Activated T-helper 2 cell treated with anti-CD3 and anti-CD28 coated beads, Interferon-gamma antibody, Interleukin-2, Interleukin-4, amounts not matched to agents 10 μg/mL and 5 μg/mL and 100 μg/mL, durations not matched to agents 14 hours and 24 hours and 36 hours (primary cell): ENCODE data around the gene SOWAHC. TPM values are rescaled to one million over a fixed set of nuclear protein-coding genes. Genes with fewer than 3 reads are reported as not detected.
A peak's percentile ranks its signal among the peaks of the same experiment; 100 is the strongest.

Experiments
- DNase-seq: peaks from one replicate; pipeline ENCODE4 v3.0.0; 2021; ENCODE audit warnings: low spot score
- H3K27ac Mint-ChIP-seq: one replicate; pipeline ENCODE4 v1.8.0; 2021; ENCODE audit warnings: mixed read lengths
- H3K27me3 Mint-ChIP-seq: one replicate; pipeline ENCODE4 v1.8.0; 2021; ENCODE audit warnings: low read depth, mixed read lengths
- H3K36me3 Mint-ChIP-seq: one replicate; pipeline ENCODE4 v1.8.0; 2021; ENCODE audit warnings: low read depth, mixed read lengths
- H3K4me1 Mint-ChIP-seq: one replicate; pipeline ENCODE4 v1.8.0; 2021; ENCODE audit warnings: low read depth, mixed read lengths
- H3K4me3 Mint-ChIP-seq: one replicate; pipeline ENCODE4 v1.8.0; 2021; ENCODE audit warnings: low read depth, mild to moderate bottlenecking, moderate library complexity, mixed read lengths
- H3K9me3 Mint-ChIP-seq: one replicate; pipeline ENCODE4 v1.8.0; 2021; ENCODE audit warnings: mixed read lengths
- intact Hi-C: fragments of 100-400 bp; cut with micrococcal nuclease; formaldehyde crosslinking; loops from one replicate; pipeline ENCODE4 v1.15.1; 2023
- total RNA-seq: library from RNA; stranded (reverse); gene quantifications from 2 replicates; pipeline ENCODE4 v1.2.3, GENCODE V29; 2022

The SOWAHC gene
- total RNA-seq, 1 donor from 2014 or later = 1.7 TPM

DNA sequence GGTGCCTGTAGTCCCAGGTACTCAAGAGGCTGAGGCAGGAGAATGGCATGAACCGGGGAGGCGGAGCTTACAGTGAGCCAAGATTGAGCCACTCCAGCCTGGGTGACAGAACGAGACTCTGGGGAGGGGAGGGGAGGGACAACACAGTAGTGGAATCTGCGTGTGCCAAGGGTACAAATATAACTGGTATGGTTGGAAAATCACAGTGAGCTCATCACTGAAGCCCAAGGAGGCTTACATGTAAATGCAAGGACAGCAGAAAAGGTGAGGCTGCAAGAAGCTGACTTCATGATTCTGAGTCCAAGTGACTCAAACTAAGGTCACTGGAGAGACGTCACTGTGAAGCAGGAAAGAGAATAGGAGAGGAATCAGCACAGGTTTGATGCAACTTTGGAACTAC is 9.6 kb upstream of the SOWAHC start:
- Mint-ChIP-seq H3K36me3 (no peaks in the 10 kb centered on the region), H3K27ac (no peak overlapping the region), H3K27me3 (peaks cover 41% of the 10 kb centered on the region), H3K4me1 (peaks cover 4% of the 10 kb centered on the region), H3K4me3 (no peak overlapping the region), H3K9me3 (no peaks in the 10 kb centered on the region)
- no peak for DNase-seq
- intact Hi-C loops = no loop called here

DNA sequence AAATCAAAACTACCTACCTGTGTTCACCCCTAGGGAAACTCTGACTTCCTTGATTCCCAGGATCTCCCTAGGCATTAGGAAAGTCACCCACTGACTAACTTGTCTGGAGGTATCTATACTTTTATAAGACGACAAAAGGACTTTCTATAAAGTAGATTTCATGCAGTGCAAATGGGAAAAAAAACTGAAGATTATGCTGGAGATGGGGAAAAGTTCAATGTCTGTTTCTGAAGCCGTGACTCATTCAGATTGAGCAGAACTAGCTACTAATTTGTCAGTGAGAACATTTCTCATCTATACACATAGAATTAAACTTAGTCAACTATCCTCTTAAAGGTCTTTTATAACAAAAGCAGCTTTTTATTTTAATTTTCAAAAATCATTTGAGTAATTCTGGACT is 6.4 kb upstream of the SOWAHC start:
- Mint-ChIP-seq H3K4me1 (peaks cover 7% of the 10 kb centered on the region), H3K27ac (no peak overlapping the region), H3K27me3 (peaks cover 59% of the 10 kb centered on the region), H3K4me3 (no peak overlapping the region), H3K9me3 (no peaks in the 10 kb centered on the region), H3K36me3 (no peaks in the 10 kb centered on the region)
- DNase-seq = no peak
- intact Hi-C loops = no loop called here

DNA sequence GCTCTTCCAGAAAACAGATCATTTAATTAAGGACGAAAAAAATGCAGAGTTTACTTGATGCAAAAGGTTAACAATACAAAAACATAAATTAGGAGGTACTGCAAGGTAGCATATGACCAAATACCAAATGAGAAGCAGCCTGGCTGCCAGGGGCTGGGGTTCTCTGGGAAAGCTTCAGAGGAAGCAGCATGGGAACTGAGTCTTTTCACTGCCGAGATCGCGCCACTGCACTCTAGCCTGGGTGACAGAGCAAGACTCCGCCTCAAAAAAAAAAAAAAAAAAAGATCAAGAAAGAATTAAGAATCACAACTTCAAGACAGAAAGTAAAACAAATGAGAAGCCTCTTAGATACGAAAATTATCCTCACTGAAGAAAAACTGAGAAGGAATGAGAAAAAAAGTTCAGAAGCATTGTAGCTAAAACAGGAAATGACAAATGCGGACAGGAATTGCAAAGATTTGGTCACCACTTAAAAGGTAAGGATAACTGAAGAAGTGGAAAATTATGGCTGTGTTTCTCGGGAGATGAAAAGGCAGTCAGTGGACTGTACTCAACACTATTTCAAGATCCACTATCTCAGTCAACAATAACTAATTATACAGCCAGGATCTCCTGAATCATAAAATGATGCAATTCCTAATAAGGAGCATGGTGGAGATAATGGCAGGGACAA is 4.7 kb upstream of the SOWAHC start:
- intact Hi-C loops = loop anchor here (5.0 to 10.0 kb wide), 2 partner anchors 65 to 1077 kb away; partner anchors contain the start of gene LIMS1
- Mint-ChIP-seq H3K9me3 (no peaks in the 10 kb centered on the region), H3K27ac (no peak overlapping the region), H3K36me3 (peaks cover 3% of the 10 kb centered on the region), H3K27me3 (peaks cover 67% of the 10 kb centered on the region), H3K4me3 (no peak overlapping the region), H3K4me1 (peaks cover 13% of the 10 kb centered on the region)
- DNase-seq = no peak

DNA sequence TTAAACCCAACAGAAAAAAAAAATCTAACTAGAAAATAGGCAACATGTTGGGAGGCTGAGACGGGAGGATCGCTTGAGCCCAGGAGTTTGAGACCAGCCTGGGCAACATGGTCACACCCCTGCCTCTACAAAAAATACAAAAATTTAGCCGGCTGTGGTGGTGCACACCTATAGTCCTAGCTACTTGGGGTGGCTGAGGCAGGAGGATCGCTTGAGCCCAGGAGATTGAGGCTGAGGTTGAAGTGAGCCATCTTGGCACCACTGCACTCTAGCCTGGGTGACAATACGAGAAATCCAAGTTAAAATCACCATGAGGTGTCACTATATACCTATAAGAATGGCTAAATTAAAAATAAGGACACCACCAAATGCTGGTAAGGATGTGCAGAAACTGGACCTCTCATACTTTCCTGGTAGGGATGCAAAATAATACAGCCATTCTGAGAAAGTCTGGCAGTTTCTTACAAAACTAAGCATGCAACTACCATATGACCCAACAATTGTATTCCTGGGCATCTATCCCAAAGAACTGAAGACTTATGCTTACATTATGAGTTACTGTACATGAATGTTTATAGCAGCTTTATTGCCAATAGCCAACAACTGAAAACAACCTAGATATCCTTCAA is 2.6 kb upstream of the SOWAHC start:
- Mint-ChIP-seq H3K27ac (no peak overlapping the region), H3K27me3 (peaks cover 75% of the 10 kb centered on the region), H3K36me3 (peaks cover 3% of the 10 kb centered on the region), H3K4me3 (no peak overlapping the region), H3K4me1 (peaks cover 13% of the 10 kb centered on the region), H3K9me3 (no peaks in the 10 kb centered on the region)
- intact Hi-C loops = loop anchor here (5.0 to 10.0 kb wide), 2 partner anchors 67 to 1079 kb away; partner anchors contain the start of gene LIMS1
- no peak for DNase-seq

DNA sequence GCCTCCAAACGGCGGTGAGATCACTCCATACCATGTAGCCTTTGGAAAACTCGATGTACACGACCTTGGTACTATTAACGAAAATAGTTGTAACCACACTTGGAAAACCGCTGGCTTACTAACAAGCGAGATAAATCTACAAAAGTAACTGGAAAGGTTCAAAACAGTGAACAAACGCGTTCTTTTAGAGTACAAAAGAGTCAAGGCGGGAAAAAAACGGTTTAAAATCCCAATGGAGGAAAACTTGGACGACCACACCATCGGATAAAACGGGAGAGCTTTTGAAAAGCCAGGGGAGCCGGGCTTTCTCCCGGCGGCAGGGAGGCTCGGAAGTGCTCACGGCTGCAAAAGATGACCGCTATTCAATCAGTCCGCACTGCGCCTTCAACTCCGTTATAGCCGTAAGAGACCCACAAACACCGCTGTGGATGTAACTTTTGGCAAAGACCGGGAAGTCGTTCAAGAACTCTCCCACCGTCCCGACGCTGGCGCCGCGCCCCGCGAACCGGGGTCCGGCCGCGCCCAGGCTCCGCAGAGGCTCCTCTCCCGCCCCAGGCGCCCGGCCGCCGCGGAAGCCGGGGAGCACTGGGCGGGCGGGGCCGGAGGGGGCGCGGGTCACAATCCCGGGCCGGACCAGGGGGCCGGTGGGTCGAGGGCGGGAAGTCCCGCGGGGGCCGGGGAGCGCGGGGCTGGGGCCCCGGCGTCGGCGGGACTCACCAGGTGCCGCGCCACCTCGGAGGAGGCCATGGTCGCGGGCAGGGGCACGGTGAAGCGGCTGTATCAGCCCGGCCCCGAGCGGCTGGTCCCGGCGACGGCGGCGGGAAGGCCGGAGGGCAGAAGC is 863 bp upstream of the SOWAHC start:
- Mint-ChIP-seq H3K4me1 (peaks cover 13% of the 10 kb centered on the region), H3K36me3 (peaks cover 3% of the 10 kb centered on the region), H3K27me3 (peaks cover 71% of the 10 kb centered on the region), H3K4me3 (peak overlapping the region; percentile 79), H3K9me3 (no peaks in the 10 kb centered on the region), H3K27ac (peak overlapping the region; percentile 30)
- DNase-seq = no peak
- intact Hi-C loops = loop anchor here (5.0 to 10.0 kb wide), 2 partner anchors 68 to 1081 kb away; partner anchors contain the start of gene LIMS1

DNA sequence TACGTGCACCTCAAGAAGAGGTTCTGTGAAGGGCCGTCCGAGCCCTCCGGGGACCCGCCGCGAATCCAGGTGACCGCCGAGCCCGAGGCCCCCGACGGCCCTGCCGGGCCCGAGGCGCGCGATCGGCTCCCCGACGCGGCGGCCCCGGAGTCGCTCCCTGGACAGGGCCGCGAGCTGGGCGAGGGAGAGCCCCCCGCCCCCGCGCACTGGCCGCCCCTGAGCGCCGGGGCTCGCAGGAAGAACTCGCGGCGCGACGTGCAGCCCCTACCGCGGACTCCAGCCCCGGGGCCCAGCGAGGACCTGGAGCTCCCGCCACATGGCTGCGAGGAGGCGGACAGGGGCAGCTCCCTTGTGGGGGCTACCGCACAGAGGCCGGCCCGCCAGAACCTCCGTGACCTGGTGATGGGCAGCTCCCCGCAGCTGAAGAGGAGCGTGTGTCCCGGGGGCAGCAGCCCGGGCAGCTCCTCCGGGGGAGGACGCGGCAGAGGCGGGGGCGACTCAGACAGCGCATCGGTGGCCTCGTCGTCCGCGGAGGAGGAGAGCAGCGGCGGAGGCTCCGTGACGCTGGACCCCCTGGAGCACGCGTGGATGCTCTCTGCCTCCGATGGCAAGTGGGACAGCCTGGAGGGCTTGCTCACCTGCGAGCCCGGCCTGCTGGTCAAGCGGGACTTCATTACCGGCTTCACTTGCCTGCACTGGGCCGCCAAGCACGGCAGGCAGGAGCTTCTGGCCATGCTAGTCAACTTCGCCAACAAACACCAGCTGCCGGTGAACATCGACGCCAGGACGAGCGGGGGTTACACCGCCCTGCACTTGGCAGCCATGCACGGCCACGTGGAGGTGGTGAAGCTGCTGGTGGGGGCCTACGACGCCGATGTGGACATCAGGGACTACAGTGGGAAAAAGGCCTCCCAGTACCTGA is 812 bp downstream of the SOWAHC start:
- H3K27ac Mint-ChIP-seq = no peak overlapping the region
- H3K9me3 Mint-ChIP-seq = no peaks in the 10 kb centered on the region
- peaks cover 67% of the 10 kb centered on the region for H3K27me3 Mint-ChIP-seq
- H3K4me3 Mint-ChIP-seq = no peak overlapping the region
- peaks cover 6% of the 10 kb centered on the region for H3K4me1 Mint-ChIP-seq
- intact Hi-C loops = loop anchor here (5.0 to 10.0 kb wide), 3 partner anchors 70 to 1083 kb away; partner anchors contain the start of genes LIMS1 and SH3RF3
- peaks cover 3% of the 10 kb centered on the region for H3K36me3 Mint-ChIP-seq
- no peak for DNase-seq

DNA sequence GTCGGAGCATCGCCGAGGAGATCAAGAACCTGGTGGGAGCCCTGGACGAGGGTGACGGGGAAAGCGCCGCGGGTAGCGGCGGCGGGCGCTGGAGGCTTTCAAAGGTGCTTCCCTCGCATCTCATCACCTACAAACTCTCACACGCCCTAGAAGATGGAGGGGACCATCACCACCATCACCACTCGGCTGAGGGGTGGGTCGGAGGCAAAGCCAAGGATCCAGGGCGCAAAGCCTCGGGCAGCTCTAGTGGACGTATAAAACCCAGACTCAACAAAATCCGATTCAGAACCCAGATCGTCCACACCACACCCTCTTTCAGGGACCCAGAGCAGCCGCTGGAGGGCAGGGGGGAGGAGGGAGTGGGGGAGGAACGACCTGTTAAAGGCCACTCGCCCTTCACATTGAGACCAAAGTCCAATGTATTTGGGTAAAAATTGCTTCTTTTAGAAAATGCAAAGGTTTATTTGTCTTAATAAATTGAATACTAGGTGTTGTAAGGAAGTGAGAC is 1.5 kb downstream of the SOWAHC start:
- intact Hi-C loops = loop anchor here (5.0 to 10.0 kb wide), 2 partner anchors 71 to 488 kb away; partner anchors contain the start of gene SH3RF3
- DNase-seq = no peak
- H3K27me3 Mint-ChIP-seq = peaks cover 61% of the 10 kb centered on the region

DNA sequence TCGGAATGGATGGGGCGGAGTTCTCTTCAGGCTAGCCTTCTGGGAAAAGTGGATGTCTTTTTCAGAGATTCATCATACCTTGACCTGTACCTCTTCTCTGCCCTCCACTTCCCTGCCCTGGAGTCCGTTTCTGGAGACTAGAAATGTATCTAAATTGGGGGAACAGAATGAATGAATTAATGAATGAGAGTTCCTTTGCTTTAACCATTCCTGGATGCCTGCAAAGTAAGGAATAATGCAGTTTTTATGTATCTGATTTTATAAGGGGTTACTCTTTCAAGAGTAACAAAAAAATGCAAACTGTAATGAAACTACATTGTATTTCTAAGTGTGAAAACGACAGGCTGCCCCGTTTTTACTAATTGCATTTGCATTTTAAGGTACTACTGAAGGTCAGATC is 2.0 kb downstream of the SOWAHC start:
- peaks cover 6% of the 10 kb centered on the region for H3K4me1 Mint-ChIP-seq
- no peak overlapping the region for H3K27ac Mint-ChIP-seq
- H3K36me3 Mint-ChIP-seq = peaks cover 3% of the 10 kb centered on the region
- intact Hi-C loops = loop anchor here (5.0 to 10.0 kb wide), 2 partner anchors 71 to 489 kb away; partner anchors contain the start of gene SH3RF3
- no peak for DNase-seq
- H3K4me3 Mint-ChIP-seq = peak overlapping the region; percentile 58
- H3K27me3 Mint-ChIP-seq = peaks cover 56% of the 10 kb centered on the region
- H3K9me3 Mint-ChIP-seq = no peaks in the 10 kb centered on the region

More for the DNA sequence above, 1.5 kb downstream of the SOWAHC start:
- Mint-ChIP-seq H3K9me3 (no peaks in the 10 kb centered on the region), H3K27ac (no peak overlapping the region), H3K4me3 (peak overlapping the region; percentile 58), H3K36me3 (peaks cover 3% of the 10 kb centered on the region), H3K4me1 (peaks cover 6% of the 10 kb centered on the region)

DNA sequence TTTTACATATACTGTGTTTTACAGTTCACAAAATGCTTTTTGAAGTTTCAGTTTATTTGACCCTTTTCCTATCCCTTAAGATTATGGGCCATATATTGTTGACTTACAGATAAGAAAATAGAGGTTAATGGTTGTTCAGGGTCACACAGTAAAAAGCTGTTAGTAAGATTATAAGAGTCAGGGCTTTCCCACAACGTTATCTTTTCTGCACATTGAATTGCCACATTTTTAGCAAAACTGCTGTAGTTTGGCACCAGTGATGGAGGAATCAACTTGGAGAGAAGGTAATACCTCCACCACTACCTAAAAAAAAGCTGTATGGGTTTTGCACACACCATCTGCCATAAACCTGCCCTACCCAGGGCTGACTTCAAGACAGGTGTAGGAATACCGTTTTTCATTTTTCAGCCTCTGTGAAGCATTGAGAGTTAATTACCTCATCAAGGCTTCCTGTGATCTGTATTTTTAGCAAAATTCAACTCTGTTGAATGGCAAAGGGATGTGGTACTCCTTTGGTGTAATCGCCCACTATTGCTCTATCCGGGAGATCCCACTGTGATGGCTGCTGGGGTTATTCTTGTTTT is 5.0 kb downstream of the SOWAHC start:
- Mint-ChIP-seq H3K9me3 (no peaks in the 10 kb centered on the region), H3K27ac (no peak overlapping the region), H3K36me3 (no peaks in the 10 kb centered on the region), H3K27me3 (peaks cover 41% of the 10 kb centered on the region), H3K4me3 (no peak overlapping the region), H3K4me1 (peaks cover 1% of the 10 kb centered on the region)
- intact Hi-C loops = loop anchor here (5.0 to 10.0 kb wide), 2 partner anchors 74 to 492 kb away; partner anchors contain the start of gene SH3RF3
- DNase-seq = no peak

DNA sequence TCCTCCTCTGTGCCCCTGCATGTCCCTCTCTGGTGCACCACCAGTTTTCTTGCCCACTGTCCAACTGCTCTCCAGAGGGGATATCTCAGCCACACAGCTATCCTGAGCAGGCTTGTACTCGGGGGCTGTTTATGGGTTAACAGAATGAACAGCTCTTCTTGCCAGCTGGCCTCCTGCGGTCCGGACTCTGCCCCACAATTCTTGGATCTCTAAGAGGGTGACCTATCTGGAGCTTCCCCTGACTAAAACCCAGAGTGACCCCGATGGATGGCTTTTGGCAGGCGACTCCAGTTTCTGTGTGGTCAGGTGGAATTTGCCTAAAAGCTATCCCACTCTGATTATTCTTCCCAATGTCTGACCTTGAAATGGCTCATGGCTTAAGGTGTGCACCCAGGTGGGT is 9.1 kb downstream of the SOWAHC start:
- Mint-ChIP-seq H3K27ac (no peak overlapping the region), H3K27me3 (peaks cover 19% of the 10 kb centered on the region), H3K9me3 (no peaks in the 10 kb centered on the region), H3K36me3 (no peaks in the 10 kb centered on the region), H3K4me1 (peaks cover 1% of the 10 kb centered on the region), H3K4me3 (no peak overlapping the region)
- intact Hi-C loops = no loop called here
- no peak for DNase-seq

DNA sequence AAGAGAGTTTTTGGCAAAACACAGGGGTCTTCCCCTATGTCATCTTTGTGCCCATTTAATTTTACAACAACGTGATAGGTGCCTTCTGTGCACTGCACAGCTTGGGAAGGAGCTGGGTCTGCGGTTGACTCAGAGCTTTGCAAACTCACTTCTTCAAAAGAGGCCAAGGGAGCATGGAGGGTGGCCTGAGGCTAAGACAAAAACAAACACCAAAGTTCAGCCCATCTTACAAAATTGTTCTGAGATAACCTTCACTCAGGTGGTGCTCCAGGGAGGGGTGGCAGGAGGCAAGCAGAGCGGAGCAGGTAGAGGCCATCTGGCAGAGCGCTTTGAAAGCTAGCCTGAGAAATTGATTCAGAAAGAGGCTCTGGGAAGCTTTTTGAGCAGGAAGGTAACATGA is 9.8 kb downstream of the SOWAHC start:
- H3K27me3 Mint-ChIP-seq = peaks cover 14% of the 10 kb centered on the region
- no peak overlapping the region for H3K4me3 Mint-ChIP-seq
- no peaks in the 10 kb centered on the region for H3K36me3 Mint-ChIP-seq
- H3K9me3 Mint-ChIP-seq = no peaks in the 10 kb centered on the region
- intact Hi-C loops = no loop called here
- DNase-seq = no peak
- no peak overlapping the region for H3K27ac Mint-ChIP-seq
- H3K4me1 Mint-ChIP-seq = peaks cover 1% of the 10 kb centered on the region
